ENCODE data around the gene POU2F2.
"Not testable (repeated sequence)": the region's sequence is repeated elsewhere in the genome, so short reads cannot be mapped to it uniquely, and the experiment has no call there.

Gene POU2F2

GRCh38 chr19:42124386-42124901 is 7.8 kb downstream of the POU2F2 start:
- DNase-seq = no peak

GRCh38 chr19:42123765-42124164 is 8.5 kb downstream of the POU2F2 start:
- DNase-seq = no peak

DNA sequence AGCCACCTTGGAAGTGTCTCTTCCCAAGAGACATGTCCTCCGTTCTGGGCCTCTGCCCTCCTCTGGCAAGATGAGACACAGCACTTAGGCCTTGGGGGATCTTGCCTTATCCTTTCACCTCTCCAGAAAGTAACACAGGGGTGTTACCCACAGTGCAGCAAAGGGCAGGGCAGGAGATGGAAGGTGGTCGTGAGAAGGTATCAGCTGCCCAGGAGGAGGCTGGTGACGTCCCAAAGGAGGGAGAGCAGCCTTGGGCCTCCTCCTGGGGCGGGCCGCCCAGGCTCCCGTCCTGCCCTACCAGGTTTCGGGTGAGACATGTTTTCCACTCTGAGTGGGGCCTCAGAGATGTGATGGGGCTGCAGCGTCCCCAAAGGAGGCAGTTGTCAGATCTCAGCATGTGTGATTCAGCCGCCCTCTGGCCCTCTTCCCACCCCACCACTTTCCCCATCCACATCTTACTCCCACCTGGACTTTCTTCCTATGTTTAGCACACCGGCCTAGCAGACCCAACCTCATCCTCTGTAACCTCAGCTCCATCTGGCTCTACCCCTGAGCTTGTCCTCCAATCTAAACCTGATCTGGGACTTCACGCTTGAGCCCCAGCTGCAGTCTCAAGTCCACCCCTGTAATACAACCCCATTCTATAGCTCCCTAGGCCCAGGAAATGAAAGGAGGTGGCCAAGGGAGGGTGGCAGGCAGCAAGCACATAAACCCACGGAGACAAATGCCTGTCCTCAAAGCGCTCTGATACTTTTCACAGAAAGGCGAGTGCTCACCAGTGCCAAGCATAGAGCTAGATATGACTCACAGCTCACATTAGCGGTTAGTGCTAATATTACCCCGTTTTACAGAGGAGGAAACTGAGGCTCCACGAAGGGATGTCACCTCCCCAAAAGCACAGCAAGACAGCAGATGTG is 9.3 kb downstream of the POU2F2 start:
- DNase-seq = no peak

GRCh38 chr19:42121656-42122069 is 10.6 kb downstream of the POU2F2 start:
- DNase-seq = no peak

DNA sequence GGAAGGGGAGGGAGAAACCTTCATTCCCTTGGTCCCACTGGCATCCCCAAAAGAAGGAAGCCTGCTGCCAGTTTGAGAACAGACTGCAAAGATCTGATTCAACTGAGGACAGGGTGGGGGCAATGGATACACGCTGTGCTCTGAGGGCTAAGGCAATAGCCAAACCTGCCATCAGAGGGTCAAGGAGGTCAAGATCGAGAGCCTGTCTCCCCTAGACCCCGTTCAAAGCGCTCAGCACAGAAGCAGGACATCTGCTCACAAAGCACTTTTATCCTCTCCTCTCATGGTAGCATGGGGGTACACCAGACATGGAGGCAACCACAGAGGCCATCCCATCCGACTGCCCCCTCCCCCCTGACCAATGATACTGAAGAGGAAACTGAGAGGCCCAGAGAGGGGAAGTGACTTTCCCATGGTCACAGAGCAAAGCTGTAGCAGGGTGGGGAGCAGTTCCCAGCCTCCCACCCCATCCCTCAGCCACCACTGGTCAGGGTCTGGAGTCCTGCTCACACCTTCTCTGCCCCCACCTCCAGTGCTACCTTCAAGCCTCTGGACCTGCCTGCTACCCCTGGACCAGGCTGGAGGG is 11.1 kb downstream of the POU2F2 start:
- DNase-seq = no peak

- DNase-seq = no peak
Observed at GRCh38 chr19:42120276-42120980, 11.8 kb downstream of the POU2F2 start.

DNA sequence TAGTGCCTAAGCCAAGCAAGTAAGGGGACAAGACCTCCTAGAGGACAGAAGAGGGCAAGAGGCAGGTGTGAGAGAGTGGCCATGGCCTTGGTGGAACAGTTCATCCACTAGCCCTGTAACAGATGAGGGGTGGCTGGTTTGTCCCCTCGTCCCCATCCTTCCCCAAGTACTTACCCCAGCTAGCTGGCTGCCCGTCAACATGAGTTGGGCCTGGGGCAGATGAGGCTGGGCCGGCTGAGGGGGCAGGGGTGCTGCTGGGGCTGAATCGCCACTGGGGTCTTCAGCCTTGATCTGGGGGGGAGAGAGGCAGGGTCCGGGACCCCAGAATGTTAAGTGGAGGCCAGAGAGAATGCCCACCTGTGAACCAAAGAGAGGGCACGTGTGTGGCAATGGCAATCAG is 15.2 kb downstream of the POU2F2 start:
- no peak for DNase-seq

DNA sequence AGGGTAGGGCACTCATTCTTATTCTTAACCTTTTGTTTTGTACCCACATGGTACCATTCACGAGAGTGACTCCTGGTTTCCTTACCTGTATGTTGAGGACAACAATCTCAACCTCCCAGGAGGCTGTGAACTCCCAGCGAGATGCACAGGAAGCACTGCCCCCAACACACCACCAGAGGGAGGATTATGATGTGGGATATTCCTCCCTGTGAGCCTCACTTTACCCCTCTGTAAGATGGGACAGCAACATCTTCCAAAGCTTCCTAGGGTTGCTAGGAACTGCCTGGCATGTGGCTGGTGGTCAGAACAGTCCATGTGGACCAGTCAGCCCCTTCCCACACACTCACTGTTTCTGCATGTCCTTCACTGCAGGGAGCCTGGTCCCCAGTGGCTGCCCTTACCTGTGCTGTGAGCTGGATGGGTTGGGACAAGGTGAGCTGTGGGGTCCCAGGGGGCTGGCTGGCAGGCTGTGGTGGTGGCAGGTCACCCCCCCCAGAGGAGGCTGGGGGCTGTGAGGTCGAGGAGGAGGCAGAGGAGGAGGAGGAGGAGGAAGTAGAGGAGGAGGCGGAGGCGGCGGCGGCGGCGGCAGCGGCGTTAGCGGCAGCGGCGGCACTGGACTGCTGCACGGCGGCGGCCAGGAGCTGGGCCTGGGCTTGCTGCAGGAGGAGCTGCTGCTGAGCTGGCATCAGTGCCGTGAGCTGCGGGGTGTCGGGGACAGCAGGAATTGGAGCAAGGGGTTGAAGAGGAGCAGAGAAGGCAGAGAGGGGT is 15.8 kb downstream of the POU2F2 start:
- no peak for DNase-seq

- no peak for DNase-seq
Observed at GRCh38 chr19:42115705-42116104, 16.5 kb downstream of the POU2F2 start.

DNA sequence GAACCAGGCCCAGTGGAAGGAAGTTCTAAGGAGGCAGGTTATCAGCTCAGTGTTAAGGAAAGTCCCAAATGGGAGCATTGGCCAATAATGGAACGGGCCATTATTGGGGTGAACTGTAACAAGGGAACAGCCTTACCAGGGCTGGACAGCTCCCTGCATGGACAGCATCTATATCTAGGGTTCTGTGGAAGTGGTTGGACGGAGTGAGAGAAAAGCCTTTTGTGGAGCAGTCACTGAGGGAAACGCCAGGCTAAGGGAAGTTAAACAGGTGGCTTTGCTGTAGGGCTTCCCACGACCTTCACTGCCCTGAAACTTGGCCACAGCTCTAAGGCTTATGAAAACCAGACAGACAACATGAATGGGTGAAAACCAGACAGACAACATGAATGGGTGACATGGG is 17.0 kb downstream of the POU2F2 start:
- no peak for DNase-seq

DNA sequence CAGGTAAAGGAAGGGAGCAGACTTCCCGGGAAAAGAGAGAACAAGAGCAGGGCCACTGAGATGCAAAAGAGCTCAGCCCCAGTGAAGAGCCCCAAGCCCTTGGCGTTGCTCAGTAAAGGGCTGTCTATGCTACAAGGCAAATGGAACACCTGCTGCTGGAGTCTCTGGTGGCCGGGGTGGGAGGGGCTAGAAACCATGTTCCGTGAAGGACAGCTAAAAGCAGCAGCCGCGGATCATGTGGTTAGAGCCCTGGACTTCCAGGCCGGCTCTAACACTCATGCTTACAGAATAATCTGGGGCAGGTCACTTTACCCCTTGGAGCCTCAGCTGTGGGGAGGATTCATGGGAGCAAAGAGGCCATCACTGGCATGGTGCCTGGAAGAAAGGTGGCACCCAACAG is 17.8 kb downstream of the POU2F2 start:
- DNase-seq = peak; percentile 70

DNA sequence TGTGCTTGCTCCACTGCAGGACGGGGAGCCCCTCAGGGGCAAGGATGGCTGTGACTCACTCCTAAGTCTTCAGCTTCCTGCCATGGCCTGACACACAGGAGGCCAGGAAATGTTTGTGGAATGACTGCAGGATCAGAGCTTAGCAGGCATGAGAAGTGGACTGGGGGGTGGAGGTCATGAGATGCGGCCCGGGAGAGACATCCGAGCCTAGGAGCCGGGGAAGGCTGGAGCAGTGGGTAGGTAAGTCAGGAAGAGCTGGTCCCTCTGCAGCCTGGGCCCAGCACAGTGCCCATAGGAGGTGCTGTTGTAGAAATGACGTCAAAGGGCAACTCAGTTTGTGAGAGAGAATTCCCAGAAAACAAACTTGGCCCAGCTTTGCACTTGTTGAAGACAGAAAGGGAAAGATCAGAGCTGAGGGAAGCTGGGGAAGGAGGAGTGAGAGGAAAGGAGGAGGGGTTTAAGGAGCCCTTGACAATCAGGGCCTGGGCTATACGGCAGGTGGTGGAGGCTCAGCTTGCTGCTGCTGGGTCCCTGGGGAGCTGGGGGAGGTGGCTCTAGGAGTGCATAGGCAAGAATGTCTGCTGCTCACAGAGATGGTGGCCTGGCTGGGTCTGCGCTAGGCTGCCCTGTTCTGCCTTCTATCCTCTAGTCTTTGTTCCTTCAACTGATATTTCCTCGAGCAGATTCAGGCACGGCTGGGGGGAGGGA is 18.5 kb downstream of the POU2F2 start:
- peak; percentile 67 for DNase-seq

GRCh38 chr19:42111811-42112210 is 20.4 kb downstream of the POU2F2 start:
- DNase-seq = no peak

DNA sequence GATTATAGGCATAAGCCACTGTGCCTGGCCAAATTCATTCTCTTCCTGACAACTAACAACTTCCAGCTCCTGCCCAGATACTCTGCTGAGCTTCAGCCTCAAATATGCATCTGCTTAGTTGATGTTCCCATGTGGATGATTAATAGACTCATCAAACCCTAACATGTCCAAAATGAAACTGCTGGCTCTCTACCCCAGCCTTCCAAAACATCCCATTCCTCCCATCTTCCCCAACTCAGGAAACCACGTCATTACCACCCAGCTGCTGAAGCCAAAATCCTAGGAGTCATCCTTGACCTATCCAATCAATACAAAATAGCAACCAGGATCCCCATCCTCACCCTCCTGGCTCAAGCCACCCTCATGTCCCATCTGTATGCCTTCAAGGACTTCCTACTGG is 20.9 kb downstream of the POU2F2 start:
- DNase-seq = no peak

DNA sequence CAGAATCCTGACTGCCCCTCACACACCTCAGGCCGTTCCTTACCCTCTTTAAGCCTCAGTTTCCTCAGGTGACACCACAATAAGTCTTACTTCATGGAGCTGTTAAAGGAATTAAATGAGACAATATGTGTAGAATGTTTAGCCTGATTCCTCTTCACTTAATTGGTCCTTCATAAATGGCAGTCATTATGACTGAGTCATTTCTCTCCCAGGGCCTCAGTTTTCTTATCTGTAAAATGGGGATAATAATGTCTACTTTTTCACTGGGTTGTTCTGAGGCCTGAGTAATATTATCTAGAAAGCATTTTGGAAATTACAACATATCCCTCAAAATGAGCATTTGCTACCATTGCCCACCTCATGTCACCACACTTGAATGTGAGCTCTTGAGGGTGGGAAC is 21.6 kb downstream of the POU2F2 start:
- no peak for DNase-seq

DNA sequence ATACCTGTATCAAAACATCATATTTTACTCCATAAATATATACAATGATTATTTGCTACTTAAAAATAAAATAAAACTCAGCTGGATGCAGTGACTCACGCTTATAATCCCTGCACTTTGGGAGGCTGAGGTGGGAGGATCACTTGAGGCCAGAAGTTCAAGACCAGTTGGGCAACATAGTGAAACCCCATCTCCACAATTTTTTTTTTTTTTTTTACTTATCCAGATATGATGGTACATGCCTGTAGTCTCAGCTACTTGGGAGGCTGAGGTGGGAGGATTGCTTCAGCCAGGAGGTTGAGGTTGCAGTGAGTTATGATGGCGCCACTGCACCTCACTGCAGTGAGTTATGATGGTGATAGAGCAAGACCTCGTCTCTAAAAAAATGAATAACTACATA is 22.4 kb downstream of the POU2F2 start:
- DNase-seq = no peak

GRCh38 chr19:42108527-42109389 is 23.5 kb downstream of the POU2F2 start:
- peak; percentile 65 for DNase-seq

DNA sequence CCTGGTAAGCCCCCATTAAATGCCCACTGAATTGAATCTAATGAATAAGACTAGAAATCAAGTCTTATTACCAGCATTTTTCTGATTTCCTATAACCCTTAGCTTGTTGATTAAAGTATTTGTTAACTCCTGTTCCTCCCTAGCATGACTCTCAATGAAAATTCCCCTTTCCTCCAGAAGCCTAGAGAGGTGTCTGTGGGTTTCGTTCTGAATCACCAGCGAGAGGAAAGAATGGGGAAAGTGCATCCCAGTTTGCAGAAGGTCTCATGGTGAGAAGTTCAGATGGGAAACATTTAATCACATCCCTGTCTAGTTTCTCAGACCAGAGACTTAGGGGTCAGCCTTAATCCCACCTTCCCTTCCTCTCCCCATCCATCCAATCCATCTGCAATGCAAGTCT is 26.9 kb downstream of the POU2F2 start:
- no peak for DNase-seq

DNA sequence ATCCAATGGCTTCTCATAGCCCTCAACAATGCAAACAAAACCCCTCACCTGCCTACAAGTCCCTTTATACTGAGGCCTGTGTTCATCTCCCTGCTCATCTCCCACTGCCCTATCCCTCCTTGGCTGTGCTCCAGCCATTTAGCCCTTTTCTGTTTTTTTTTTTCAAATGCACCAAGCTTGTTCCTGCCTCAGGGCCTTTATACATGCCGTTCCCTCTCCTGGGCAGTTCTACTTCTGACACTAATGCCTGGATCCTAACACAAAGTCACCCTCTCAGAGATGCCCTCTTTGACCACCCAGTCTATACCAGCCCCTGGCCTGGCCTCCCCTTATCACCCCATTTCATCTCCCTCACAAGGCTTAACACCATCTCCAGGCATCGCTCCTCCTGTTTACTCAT is 29.4 kb downstream of the POU2F2 start:
- DNase-seq = no peak

DNA sequence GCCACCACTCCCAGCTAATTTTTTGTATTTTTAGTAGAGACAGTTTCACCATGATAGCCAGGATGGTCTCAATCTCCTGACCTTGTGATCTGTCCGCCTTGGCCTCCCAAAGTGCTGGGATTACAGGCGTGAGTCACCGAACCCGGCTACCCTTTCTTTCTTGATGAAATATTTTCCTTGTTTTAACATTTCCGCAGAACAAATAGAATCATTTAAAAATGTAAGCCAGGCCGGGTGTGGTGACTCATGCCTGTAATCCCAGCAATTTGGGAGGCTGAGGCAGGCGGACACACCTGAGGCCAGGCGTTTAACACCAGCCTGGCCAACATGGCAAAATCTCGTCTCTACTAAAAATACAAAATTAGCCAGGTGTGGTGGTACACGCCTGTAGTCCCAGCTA is 32.0 kb downstream of the POU2F2 start:
- not testable (repeated sequence) for DNase-seq

DNA sequence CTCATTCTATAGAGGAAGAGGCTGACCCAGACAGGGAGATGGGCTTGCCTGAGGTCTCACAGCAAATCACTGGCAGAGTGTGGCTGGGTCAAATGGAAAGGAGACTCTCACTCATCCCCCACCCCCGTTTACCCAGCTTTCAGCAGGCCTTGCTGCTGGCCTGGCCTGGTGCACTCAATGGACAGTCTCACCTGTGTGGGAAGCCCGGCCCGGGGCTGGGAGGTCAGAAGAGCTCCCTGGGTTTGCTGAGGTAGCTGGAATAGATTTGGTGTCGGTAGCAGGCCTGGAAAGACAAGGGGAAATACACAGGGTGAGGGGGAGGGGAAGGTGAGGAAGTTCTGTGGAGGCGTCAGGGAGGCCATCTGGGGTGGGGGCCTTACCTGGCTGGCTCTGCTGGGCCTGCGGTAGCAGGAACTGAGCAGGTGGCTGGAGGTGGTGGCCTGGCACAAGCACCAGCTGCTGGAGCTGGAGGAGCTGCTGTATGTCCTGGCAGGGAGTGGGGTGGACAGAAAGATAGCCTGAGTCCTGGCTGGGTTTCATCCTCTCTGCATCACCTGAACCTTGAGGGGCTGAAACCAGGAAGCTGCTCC is 32.8 kb downstream of the POU2F2 start:
- DNase-seq = no peak

Data from NCI-H345 (cell line).